GM18502 (cell line): ENCODE results near the gene SNORC.
"Not testable (repeated sequence)": the region's sequence is repeated elsewhere in the genome, so short reads cannot be mapped to it uniquely, and the experiment has no call there.

Source experiments
- ATAC-seq: cut with Tn5 transposase; IDR thresholded peaks from one replicate; pipeline ENCODE4 v1.9.1; 2021; ENCODE audit warnings: mild to moderate bottlenecking; ENCODE audit not compliant: unreplicated experiment, poor library complexity

Gene SNORC

GRCh38 chr2:232870018-232870765, at the start of gene SNORC:
TSS of gene SNORC (plus strand) at chr2:232870264. CDS start at chr2:232870342, 78 bp downstream.
- ATAC-seq: no peak

GRCh38 chr2:232829988-232830387, 40.1 kb upstream of the SNORC start:
- no peak for ATAC-seq

GRCh38 chr2:232831496-232831895, 38.6 kb upstream of the SNORC start:
- ATAC-seq: no peak

GRCh38 chr2:232833830-232834229, 36.2 kb upstream of the SNORC start:
- no peak for ATAC-seq

- no peak for ATAC-seq
Measured at GRCh38 chr2:232835687-232836208, 34.3 kb upstream of the SNORC start.

GRCh38 chr2:232836934-232837333, 33.1 kb upstream of the SNORC start:
- no peak for ATAC-seq

- peak; percentile 79 for ATAC-seq
Measured at GRCh38 chr2:232838406-232838874, 31.6 kb upstream of the SNORC start.

- ATAC-seq: no peak
Measured at GRCh38 chr2:232839411-232840079, 30.5 kb upstream of the SNORC start.

GRCh38 chr2:232842689-232843088, 27.4 kb upstream of the SNORC start:
- ATAC-seq: no peak

- ATAC-seq: no peak
Measured at GRCh38 chr2:232843834-232844233, 26.2 kb upstream of the SNORC start.

GRCh38 chr2:232846055-232846454, 24.0 kb upstream of the SNORC start:
- no peak for ATAC-seq

- ATAC-seq: no peak
Measured at GRCh38 chr2:232850039-232850438, 20.0 kb upstream of the SNORC start.

- ATAC-seq: not testable (repeated sequence)
Measured at GRCh38 chr2:232852081-232852480, 18.0 kb upstream of the SNORC start.

- ATAC-seq: no peak
Measured at GRCh38 chr2:232852676-232853075, 17.4 kb upstream of the SNORC start.

- no peak for ATAC-seq
Measured at GRCh38 chr2:232854082-232854481, 16.0 kb upstream of the SNORC start.

GRCh38 chr2:232857158-232857563, 12.9 kb upstream of the SNORC start:
- no peak for ATAC-seq

- no peak for ATAC-seq
Measured at GRCh38 chr2:232859385-232859916, 10.6 kb upstream of the SNORC start.

GRCh38 chr2:232860593-232861241, 9.3 kb upstream of the SNORC start:
- ATAC-seq: no peak

GRCh38 chr2:232861353-232861752, 8.7 kb upstream of the SNORC start:
- ATAC-seq: no peak

GRCh38 chr2:232863996-232864395, 6.1 kb upstream of the SNORC start:
- no peak for ATAC-seq

GRCh38 chr2:232865165-232865564, 4.9 kb upstream of the SNORC start:
- no peak for ATAC-seq
